Neutrophil (primary cell): ENCODE data around the gene MCM10.
"Not testable (repeated sequence)": the region's sequence is repeated elsewhere in the genome, so short reads cannot be mapped to it uniquely, and the experiment has no call there.

Source experiments
- H3K27ac ChIP-seq: fragments of 200-600 bp; sonication (generic); 2 replicates; pipeline ENCODE4 v1.5.1; 2016; ENCODE audit warnings: mild to moderate bottlenecking, moderate library complexity
- H3K27me3 ChIP-seq: fragments of 200-600 bp; sonication (generic); 2 replicates; pipeline ENCODE4 v1.6.0; 2016; ENCODE audit warnings: mild to moderate bottlenecking
- H3K36me3 ChIP-seq: fragments of 200-600 bp; sonication (generic); 2 replicates; pipeline ENCODE4 v1.5.1; 2017
- H3K4me1 ChIP-seq, 2 experiments: fragments of 200-600 bp in 1 of 2; sonication (generic) in 1 of 2; 1 replicate in 1 of 2; 2 replicates in 1 of 2; pipeline versions ENCODE4 v1.5.1 to v1.6.1; 2013 to 2016; ENCODE audit warnings: low read depth in 1 of 2, low read length in 1 of 2, mild to moderate bottlenecking in 1 of 2, moderate library complexity in 1 of 2; ENCODE audit not compliant: control insufficient read depth in 1 of 2, insufficient read depth in 1 of 2
- H3K4me3 ChIP-seq, 2 experiments: fragments of 200-600 bp in 1 of 2; sonication (generic) in 1 of 2; 1 replicate in 1 of 2; 2 replicates in 1 of 2; pipeline ENCODE4 v1.5.1; 2013 to 2016; ENCODE audit warnings: low read depth in 1 of 2, low read length in 1 of 2, mild to moderate bottlenecking in 1 of 2, moderate library complexity in 1 of 2
- H3K9me3 ChIP-seq: fragments of 200-600 bp; sonication (generic); 2 replicates; pipeline ENCODE4 v1.5.1; 2016
- TF ChIP-seq, protein P1 (sequence below): fragments of 200-600 bp; sonication (generic); IDR thresholded peaks from 2 replicates; pipeline ENCODE4 v1.5.1; 2016; ENCODE audit warnings: antibody characterized with exemption

MCM10 gene

DNA sequence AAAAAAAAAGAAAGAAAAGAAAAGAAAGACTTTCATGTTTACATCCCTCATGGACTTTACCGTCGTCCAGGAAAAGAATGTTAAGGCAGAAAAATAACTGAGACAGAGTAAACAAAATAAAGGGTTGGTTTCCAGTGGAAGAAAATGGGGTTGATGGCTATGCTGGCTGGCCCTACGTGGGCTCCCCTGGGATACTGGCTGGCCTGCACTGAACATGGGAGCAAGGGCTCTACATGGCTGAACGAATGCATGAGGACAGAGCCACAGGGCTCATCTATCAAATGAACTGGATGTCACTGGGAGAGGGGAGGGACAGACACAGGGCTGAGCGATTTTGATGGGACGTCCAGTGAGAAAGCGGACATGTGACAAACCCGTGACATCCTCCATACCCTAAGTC is 75.3 kb downstream of the MCM10 start:
- Histone ChIP-seq H3K4me3 (no peak overlapping the region), H3K4me1 (no peaks in the 10 kb centered on the region), H3K36me3 (no peaks in the 10 kb centered on the region), H3K9me3 (no peaks in the 10 kb centered on the region), H3K27me3 (no peaks in the 10 kb centered on the region), H3K27ac (no peak overlapping the region)
- TF ChIP-seq, protein P1, sequence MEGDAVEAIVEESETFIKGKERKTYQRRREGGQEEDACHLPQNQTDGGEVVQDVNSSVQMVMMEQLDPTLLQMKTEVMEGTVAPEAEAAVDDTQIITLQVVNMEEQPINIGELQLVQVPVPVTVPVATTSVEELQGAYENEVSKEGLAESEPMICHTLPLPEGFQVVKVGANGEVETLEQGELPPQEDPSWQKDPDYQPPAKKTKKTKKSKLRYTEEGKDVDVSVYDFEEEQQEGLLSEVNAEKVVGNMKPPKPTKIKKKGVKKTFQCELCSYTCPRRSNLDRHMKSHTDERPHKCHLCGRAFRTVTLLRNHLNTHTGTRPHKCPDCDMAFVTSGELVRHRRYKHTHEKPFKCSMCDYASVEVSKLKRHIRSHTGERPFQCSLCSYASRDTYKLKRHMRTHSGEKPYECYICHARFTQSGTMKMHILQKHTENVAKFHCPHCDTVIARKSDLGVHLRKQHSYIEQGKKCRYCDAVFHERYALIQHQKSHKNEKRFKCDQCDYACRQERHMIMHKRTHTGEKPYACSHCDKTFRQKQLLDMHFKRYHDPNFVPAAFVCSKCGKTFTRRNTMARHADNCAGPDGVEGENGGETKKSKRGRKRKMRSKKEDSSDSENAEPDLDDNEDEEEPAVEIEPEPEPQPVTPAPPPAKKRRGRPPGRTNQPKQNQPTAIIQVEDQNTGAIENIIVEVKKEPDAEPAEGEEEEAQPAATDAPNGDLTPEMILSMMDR = no peak

DNA sequence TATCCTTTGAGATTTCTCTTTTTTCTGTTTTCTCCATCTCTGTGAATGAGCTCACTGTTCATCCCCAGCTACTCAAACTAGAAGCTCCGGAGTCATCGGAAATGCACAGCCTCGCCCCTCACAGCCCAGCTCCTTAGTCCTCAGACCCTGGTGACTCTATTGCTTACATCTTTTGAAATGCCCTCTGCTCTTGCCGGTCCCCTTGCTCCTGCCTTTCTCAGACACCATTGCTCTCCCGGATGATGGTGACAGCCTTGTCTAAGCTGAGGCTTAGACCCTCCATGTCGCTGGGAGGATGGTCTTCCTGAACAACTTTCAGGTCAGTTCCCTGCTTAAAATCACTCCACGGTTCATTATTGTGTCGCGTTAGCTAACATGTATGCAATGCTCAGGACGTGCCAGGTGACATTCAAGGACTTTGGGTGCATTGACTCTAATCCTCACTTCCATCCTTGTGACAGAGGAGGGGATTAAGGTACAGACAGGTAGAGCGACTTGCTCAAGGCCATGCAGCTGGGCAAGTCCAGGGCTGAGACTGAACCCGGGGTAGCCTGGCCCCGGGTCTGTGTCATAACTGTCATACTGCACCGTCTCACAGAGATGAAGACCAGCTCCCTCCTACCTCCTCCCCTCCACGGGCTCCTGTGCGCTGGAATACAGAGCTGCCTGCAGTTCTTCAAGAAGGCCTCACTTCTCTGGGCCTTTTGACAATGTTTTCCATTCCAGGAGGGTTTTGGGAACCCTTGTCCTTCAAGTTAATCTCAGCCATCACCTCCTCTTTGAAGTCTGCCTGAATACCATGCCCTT is 77.1 kb downstream of the MCM10 start:
- TF ChIP-seq, protein P1 = no peak
- Histone ChIP-seq H3K27ac (no peak overlapping the region), H3K4me1 (no peaks in the 10 kb centered on the region), H3K9me3 (no peaks in the 10 kb centered on the region), H3K36me3 (no peaks in the 10 kb centered on the region), H3K4me3 (no peak overlapping the region), H3K27me3 (no peaks in the 10 kb centered on the region)

DNA sequence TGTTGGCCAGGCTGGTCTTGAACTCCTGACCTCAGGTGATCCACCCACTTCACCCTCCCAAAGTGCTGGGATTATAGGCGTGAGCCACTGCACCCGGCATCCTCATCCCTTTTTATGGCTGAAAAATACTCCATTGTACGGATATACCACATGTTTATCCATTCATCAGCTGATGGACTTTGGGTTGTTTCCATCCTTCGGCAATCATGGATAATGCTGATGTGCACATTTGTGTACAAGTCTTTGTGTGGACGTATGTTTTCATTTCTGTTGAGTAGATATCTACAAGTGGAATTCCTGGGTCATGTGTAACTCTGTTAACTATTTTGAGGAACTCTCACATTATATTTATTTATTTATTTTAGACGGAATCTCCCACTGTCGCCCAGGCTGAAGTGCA is 78.6 kb downstream of the MCM10 start:
- Histone ChIP-seq H3K36me3 (no peaks in the 10 kb centered on the region), H3K27ac (no peak overlapping the region), H3K27me3 (no peaks in the 10 kb centered on the region), H3K9me3 (no peaks in the 10 kb centered on the region), H3K4me1 (no peaks in the 10 kb centered on the region), H3K4me3 (no peak overlapping the region)
- TF ChIP-seq, protein P1 = no peak

DNA sequence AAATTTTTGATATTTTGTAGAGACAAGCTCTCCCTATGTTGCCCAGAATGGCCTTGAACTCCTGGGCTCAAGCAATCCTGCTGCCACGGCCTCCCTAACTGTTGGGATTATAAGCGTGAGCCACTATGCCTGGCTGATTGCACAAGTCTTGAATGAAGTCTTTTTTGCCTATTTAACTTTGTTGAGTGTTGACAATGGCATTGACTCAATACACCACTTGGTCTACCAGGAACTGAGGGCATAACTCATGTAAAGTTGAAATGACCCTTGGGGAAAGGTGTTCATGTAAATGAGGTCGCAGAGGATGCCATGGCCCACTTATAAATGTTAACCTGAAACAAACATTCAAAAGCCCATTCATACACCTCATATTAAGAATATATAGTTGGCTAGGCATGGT is 80.3 kb downstream of the MCM10 start:
- Histone ChIP-seq H3K4me1 (no peaks in the 10 kb centered on the region), H3K9me3 (no peaks in the 10 kb centered on the region), H3K27me3 (no peaks in the 10 kb centered on the region), H3K4me3 (no peak overlapping the region), H3K27ac (no peak overlapping the region), H3K36me3 (no peaks in the 10 kb centered on the region)
- TF ChIP-seq, protein P1 = no peak

DNA sequence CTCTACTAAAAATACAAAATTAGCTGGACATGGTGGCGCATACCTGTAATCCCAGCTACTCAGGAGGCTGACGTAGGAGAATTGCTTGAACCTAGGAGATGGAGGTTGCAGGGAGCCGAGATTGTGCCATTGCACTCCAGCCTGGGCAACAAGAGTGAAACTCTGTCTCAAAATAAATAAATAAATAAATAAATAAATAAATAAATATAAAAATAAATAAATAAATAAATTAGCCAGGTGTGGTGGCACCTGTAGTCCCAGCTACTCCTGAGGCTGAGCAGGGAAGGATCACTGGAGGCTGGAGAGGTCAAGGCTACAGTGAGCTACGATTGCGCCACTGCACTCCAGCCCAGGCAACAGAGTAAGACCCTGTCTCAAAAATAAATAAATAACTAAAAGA is 80.9 kb downstream of the MCM10 start:
- H3K4me3 ChIP-seq, H3K27me3 ChIP-seq, H3K4me1 ChIP-seq, H3K27ac ChIP-seq, H3K36me3 ChIP-seq, H3K9me3 ChIP-seq: not testable (repeated sequence)

DNA sequence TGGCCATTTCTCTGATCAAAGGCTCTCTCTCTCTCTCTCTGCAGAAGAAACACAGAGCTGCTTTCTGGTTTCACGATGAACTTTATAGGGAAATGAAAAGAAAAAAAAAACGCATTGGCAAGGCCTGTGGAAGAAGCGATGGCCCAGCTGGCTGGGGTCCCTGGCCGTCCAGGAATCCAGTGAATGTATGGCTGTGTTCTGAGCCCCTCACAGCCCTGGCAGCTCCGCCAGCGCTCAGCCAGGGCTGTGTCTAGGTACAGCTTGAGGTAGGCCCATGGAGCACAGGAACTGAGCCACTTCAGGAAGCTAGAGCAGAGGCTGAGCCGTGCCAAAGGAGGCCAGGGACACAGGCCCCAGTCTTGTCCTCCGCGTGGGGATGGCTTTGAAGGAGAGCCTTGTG is 85.9 kb downstream of the MCM10 start:
- Histone ChIP-seq H3K36me3 (no peaks in the 10 kb centered on the region), H3K27me3 (no peaks in the 10 kb centered on the region), H3K4me3 (no peak overlapping the region), H3K27ac (no peak overlapping the region), H3K4me1 (no peaks in the 10 kb centered on the region), H3K9me3 (no peaks in the 10 kb centered on the region)
- TF ChIP-seq, protein P1 = no peak
